ENCODE measurements around the gene TRAF1. TPM values are rescaled to one million over a fixed set of nuclear protein-coding genes. Genes with fewer than 3 reads are reported as not detected.

Gene TRAF1, protein sequence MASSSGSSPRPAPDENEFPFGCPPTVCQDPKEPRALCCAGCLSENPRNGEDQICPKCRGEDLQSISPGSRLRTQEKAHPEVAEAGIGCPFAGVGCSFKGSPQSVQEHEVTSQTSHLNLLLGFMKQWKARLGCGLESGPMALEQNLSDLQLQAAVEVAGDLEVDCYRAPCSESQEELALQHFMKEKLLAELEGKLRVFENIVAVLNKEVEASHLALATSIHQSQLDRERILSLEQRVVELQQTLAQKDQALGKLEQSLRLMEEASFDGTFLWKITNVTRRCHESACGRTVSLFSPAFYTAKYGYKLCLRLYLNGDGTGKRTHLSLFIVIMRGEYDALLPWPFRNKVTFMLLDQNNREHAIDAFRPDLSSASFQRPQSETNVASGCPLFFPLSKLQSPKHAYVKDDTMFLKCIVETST
- total RNA-seq (12.2 and 13.1 TPM in 2 replicates), polyA plus RNA-seq (19.5 and 23.0 TPM in 2 replicates), polyA minus RNA-seq (6.7 and 14.6 TPM in 2 replicates)
- total RNA-seq (2013), result 7.0 TPM

GRCh38 chr9:120926397-120926928, at the start of gene TRAF1:
Gene TRAF1 (minus strand): TSS chr9:120926796. CDS start chr9:120926075, 721 bp downstream.
- H3K4me3 Mint-ChIP-seq, result peak within 1 kb of the TSS; percentile 80
- H3K27ac Mint-ChIP-seq, result peak within 1 kb of the TSS; percentile 95
- no peak within 1 kb of the TSS for H3K4me3 ChIP-seq (ENCODE audit: control extremely low read depth in 1 of 5, extremely low read depth in 1 of 5, insufficient read depth in 1 of 5, low read depth in 2 of 5, low read length in 4 of 5)
- ATAC-seq (ENCODE audit: low read depth) (peak; percentile 26), DNase-seq (peak; percentile 73)
- CTCF ChIA-PET, result interaction anchor here (1.3 kb wide), 1 partner anchor 10 kb away, joined by 4 read pairs; no protein-coding TSS in a partner anchor
- peak within 1 kb of the TSS; percentile 82 for H3K9ac ChIP-seq (ENCODE audit: low read length)
- peaks cover 56 to 84% of the 10 kb centered on the region in 2 donors for H3K4me1 ChIP-seq (ENCODE audit: control insufficient read depth in 2 of 2, insufficient read depth in 2 of 2, low read length in 2 of 2)
- no peaks in the 10 kb centered on the region for H3K27me3 Mint-ChIP-seq
- 23% methylated on average over 6 of the region's 6 CpGs for WGBS (ENCODE audit: insufficient coverage)
- H3K9me3 Mint-ChIP-seq (ENCODE audit: insufficient read depth), result no peaks in the 10 kb centered on the region
- H3K4me1 Mint-ChIP-seq, result peaks cover 79% of the 10 kb centered on the region
- TF ChIP-seq, protein P1, sequence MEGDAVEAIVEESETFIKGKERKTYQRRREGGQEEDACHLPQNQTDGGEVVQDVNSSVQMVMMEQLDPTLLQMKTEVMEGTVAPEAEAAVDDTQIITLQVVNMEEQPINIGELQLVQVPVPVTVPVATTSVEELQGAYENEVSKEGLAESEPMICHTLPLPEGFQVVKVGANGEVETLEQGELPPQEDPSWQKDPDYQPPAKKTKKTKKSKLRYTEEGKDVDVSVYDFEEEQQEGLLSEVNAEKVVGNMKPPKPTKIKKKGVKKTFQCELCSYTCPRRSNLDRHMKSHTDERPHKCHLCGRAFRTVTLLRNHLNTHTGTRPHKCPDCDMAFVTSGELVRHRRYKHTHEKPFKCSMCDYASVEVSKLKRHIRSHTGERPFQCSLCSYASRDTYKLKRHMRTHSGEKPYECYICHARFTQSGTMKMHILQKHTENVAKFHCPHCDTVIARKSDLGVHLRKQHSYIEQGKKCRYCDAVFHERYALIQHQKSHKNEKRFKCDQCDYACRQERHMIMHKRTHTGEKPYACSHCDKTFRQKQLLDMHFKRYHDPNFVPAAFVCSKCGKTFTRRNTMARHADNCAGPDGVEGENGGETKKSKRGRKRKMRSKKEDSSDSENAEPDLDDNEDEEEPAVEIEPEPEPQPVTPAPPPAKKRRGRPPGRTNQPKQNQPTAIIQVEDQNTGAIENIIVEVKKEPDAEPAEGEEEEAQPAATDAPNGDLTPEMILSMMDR (IDR thresholded peaks at IDR 0.05), result no peak
- TF ChIP-seq EZH2 (IDR thresholded peaks at IDR 0.05; ENCODE audit: borderline replicate concordance, insufficient read depth, low read depth, low read length, poor library complexity, severe bottlenecking), result no peak
- peak within 1 kb of the TSS; percentile 14 for H2AFZ ChIP-seq (ENCODE audit: insufficient read depth, low read depth, low read length, poor library complexity, severe bottlenecking)
- no peaks in the 10 kb centered on the region for H3K36me3 ChIP-seq (replicated peaks in 1 of 2; ENCODE audit: control extremely low read depth in 1 of 2, control insufficient read depth in 1 of 2, extremely low read depth in 1 of 2, insufficient read depth in 2 of 2, low read length in 1 of 2)
- H3K27me3 ChIP-seq (replicated peaks in 1 of 4; ENCODE audit: control extremely low read depth in 1 of 4, control insufficient read depth in 3 of 4, insufficient read depth in 4 of 4, low read length in 3 of 4), result no peaks in the 10 kb centered on the region
- H4K20me1 ChIP-seq (ENCODE audit: control insufficient read depth, insufficient read depth, low read length, poor library complexity, severe bottlenecking), result no peaks in the 10 kb centered on the region
- peak within 1 kb of the TSS; percentile 98 for H3K4me2 ChIP-seq (replicated peaks; ENCODE audit: low read depth, low read length, poor library complexity, severe bottlenecking)
- POLR2A ChIA-PET, result interaction anchor here (0.5 to 2.0 kb wide), 2 partner anchors 34 to 35 kb away, joined by 7 to 8 read pairs; no protein-coding TSS in a partner anchor
- H3K9me3 ChIP-seq (ENCODE audit: control extremely low read depth in 1 of 3, control insufficient read depth in 2 of 3, insufficient read depth in 1 of 3, low read length in 2 of 3), result no peaks in the 10 kb centered on the region
- intact Hi-C loops (cut with micrococcal nuclease), result loop anchor here (5.0 kb wide), 1 partner anchor 146 kb away; the partner anchor contains the start of gene CNTRL
- H3K27ac ChIP-seq (ENCODE audit: low read length in 2 of 2), result peak within 1 kb of the TSS; percentile 90 to 99
- peaks cover 4% of the 10 kb centered on the region for H3K79me2 ChIP-seq (ENCODE audit: control insufficient read depth, insufficient read depth, low read length)

- Histone ChIP-seq H3K4me3 (ENCODE audit: control extremely low read depth in 1 of 5, extremely low read depth in 1 of 5, insufficient read depth in 1 of 5, low read depth in 2 of 5, low read length in 4 of 5) (no peak overlapping the region), H3K36me3 (replicated peaks in 1 of 2; ENCODE audit: control extremely low read depth in 1 of 2, control insufficient read depth in 1 of 2, extremely low read depth in 1 of 2, insufficient read depth in 2 of 2, low read length in 1 of 2) (no peaks in the 10 kb centered on the region), H3K79me2 (ENCODE audit: control insufficient read depth, insufficient read depth, low read length) (no peaks in the 10 kb centered on the region), H3K27ac (ENCODE audit: low read length in 2 of 2) (no peak overlapping the region), H3K27me3 (replicated peaks in 1 of 4; ENCODE audit: control extremely low read depth in 1 of 4, control insufficient read depth in 3 of 4, insufficient read depth in 4 of 4, low read length in 3 of 4) (no peaks in the 10 kb centered on the region), H2AFZ (ENCODE audit: insufficient read depth, low read depth, low read length, poor library complexity, severe bottlenecking) (no peak overlapping the region), H3K9me3 (ENCODE audit: control extremely low read depth in 1 of 3, control insufficient read depth in 2 of 3, insufficient read depth in 1 of 3, low read length in 2 of 3) (peaks cover 0 to 2% (median 0%) of the 10 kb centered on the region in 3 donors), H3K4me1 (ENCODE audit: control insufficient read depth in 2 of 2, insufficient read depth in 2 of 2, low read length in 2 of 2) (peaks cover 0 to 3% of the 10 kb centered on the region in 2 donors), H3K9ac (ENCODE audit: low read length) (no peak overlapping the region), H4K20me1 (ENCODE audit: control insufficient read depth, insufficient read depth, low read length, poor library complexity, severe bottlenecking) (no peaks in the 10 kb centered on the region), H3K4me2 (replicated peaks; ENCODE audit: low read depth, low read length, poor library complexity, severe bottlenecking) (no peak overlapping the region)
- Mint-ChIP-seq H3K27me3 (no peaks in the 10 kb centered on the region), H3K4me3 (no peak overlapping the region), H3K27ac (no peak overlapping the region), H3K9me3 (ENCODE audit: insufficient read depth) (no peaks in the 10 kb centered on the region), H3K4me1 (peaks cover 12% of the 10 kb centered on the region)
- no CpG with 5 or more reads among the region's 1 CpG for WGBS (ENCODE audit: insufficient coverage)
- POLR2A ChIA-PET, result no interaction called here
- intact Hi-C loops (cut with micrococcal nuclease), result no loop called here
- TF ChIP-seq, protein P1 (IDR thresholded peaks at IDR 0.05), result no peak
- TF ChIP-seq EZH2 (IDR thresholded peaks at IDR 0.05; ENCODE audit: borderline replicate concordance, insufficient read depth, low read depth, low read length, poor library complexity, severe bottlenecking), result no peak
- DNase-seq (no peak), ATAC-seq (ENCODE audit: low read depth) (no peak)
- CTCF ChIA-PET, result no interaction called here
Observed at GRCh38 chr9:120974921-120975320, 48.3 kb upstream of the TRAF1 start.

Data from B cell (primary cell).